ENCODE results near the gene H19.

Gene H19

GRCh38 chr11:1997755-1998154 lies at the start of gene H19:
TSS of gene H19 (minus strand) at chr11:1997842.
- no peak for DNase-seq

- DNase-seq = no peak
Observed at GRCh38 chr11:2041963-2042362, 44.3 kb upstream of the H19 start.

GRCh38 chr11:2041153-2041552 lies 43.5 kb upstream of the H19 start:
- DNase-seq = no peak

GRCh38 chr11:2039198-2039759 lies 41.6 kb upstream of the H19 start:
- DNase-seq = no peak

- DNase-seq = no peak
Observed at GRCh38 chr11:2036863-2037486, 39.3 kb upstream of the H19 start.

GRCh38 chr11:2035382-2035781 lies 37.7 kb upstream of the H19 start:
- DNase-seq = no peak

- DNase-seq = no peak
Observed at GRCh38 chr11:2031058-2031457, 33.4 kb upstream of the H19 start.

- DNase-seq = no peak
Observed at GRCh38 chr11:2027708-2028107, 30.1 kb upstream of the H19 start.

GRCh38 chr11:2015025-2015424 lies 17.4 kb upstream of the H19 start:
- DNase-seq = no peak

GRCh38 chr11:2012440-2012839 lies 14.8 kb upstream of the H19 start:
- DNase-seq = no peak

GRCh38 chr11:2004466-2004865 lies 6.8 kb upstream of the H19 start:
- no peak for DNase-seq

- no peak for DNase-seq
Observed at GRCh38 chr11:2002807-2003206, 5.2 kb upstream of the H19 start.

- no peak for DNase-seq
Observed at GRCh38 chr11:2002042-2002776, 4.6 kb upstream of the H19 start.

- DNase-seq = no peak
Observed at GRCh38 chr11:1998861-1999260, 1.2 kb upstream of the H19 start.

GRCh38 chr11:1998290-1998689 lies 648 bp upstream of the H19 start:
- DNase-seq = no peak

- DNase-seq = no peak
Observed at GRCh38 chr11:1994121-1994520, 3.5 kb downstream of the H19 start.

- DNase-seq = no peak
Observed at GRCh38 chr11:1992111-1992510, 5.5 kb downstream of the H19 start.

- no peak for DNase-seq
Observed at GRCh38 chr11:1990872-1991578, 6.6 kb downstream of the H19 start.

- DNase-seq = no peak
Observed at GRCh38 chr11:1989953-1990352, 7.7 kb downstream of the H19 start.

GRCh38 chr11:1988667-1989317 lies 8.8 kb downstream of the H19 start:
- no peak for DNase-seq

GRCh38 chr11:1988174-1988573 lies 9.5 kb downstream of the H19 start:
- DNase-seq = no peak

- DNase-seq = no peak
Observed at GRCh38 chr11:1987024-1987423, 10.6 kb downstream of the H19 start.

- no peak for DNase-seq
Observed at GRCh38 chr11:1983601-1983961, 14.1 kb downstream of the H19 start.
